ENCODE data around the gene COG5. TPM values are rescaled to one million over a fixed set of nuclear protein-coding genes. Genes with fewer than 3 reads are reported as not detected.

Gene COG5
- total and polyA plus RNA-seq, 2 of the 8 experiments (the other 6 are each of a cell fraction or from before 2014, with no cell fraction given) = 10.5 to 28.1 TPM

- Histone ChIP-seq H3K27me3 (replicated peaks in 1 of 4; ENCODE audit: control insufficient read depth in 3 of 4, extremely low read depth in 1 of 4, insufficient read depth in 3 of 4, low read length in 3 of 4) (no peaks in the 10 kb centered on the region), H4K91ac (replicated peaks; ENCODE audit: insufficient read length, low read length) (no peak overlapping the region), H3K4me3 (ENCODE audit: extremely low read depth in 1 of 4, insufficient read depth in 2 of 4, low read depth in 3 of 4, low read length in 4 of 4) (peak overlapping the region; percentile 57 to 85 (median 78); a peak in 5 of 8 replicates), H3K4me1 (replicated peaks in 1 of 4; ENCODE audit: control insufficient read depth in 3 of 4, insufficient read depth in 4 of 4, low read length in 3 of 4) (peaks cover 0 to 2% (median under 1%) of the 10 kb centered on the region in 4 experiments; a peak in 2 of 7 replicates), H2AK5ac (ENCODE audit: low read depth, low read length) (no peak overlapping the region), H2BK12ac (ENCODE audit: low read depth, low read length) (no peak overlapping the region), H3K27ac (ENCODE audit: low read depth, low read length) (peak overlapping the region; percentile 96; the same call in 1 of the 2 replicates), H3K14ac (ENCODE audit: insufficient read length) (no peak overlapping the region), H3K23me2 (ENCODE audit: low read depth, low read length) (peaks cover 4% of the 10 kb centered on the region), H3K4ac (replicated peaks; ENCODE audit: insufficient read length, low read depth, low read length) (no peak overlapping the region), H3K79me1 (ENCODE audit: low read depth, low read length) (no peaks in the 10 kb centered on the region), H3K9me3 (ENCODE audit: insufficient read depth in 2 of 2, low read depth in 1 of 2, low read length in 1 of 2) (no peaks in the 10 kb centered on the region), H3K36me3 (ENCODE audit: control insufficient read depth in 2 of 4, insufficient read depth in 4 of 4, low read length in 3 of 4) (no peaks in the 10 kb centered on the region), H3K4me2 (ENCODE audit: insufficient read depth in 1 of 2, low read depth in 2 of 2, low read length in 2 of 2) (peak overlapping the region; percentile 73 to 93; a peak in 3 of 4 replicates), H3K79me2 (ENCODE audit: control insufficient read depth in 1 of 2, insufficient read depth in 2 of 2, low read length in 2 of 2) (peaks cover 6 to 18% of the 10 kb centered on the region in 2 experiments), H2BK15ac (ENCODE audit: low read length) (no peak overlapping the region), H4K20me1 (replicated peaks in 1 of 2; ENCODE audit: control insufficient read depth in 1 of 2, insufficient read depth in 2 of 2, low read length in 2 of 2) (no peaks in the 10 kb centered on the region), H2AFZ (ENCODE audit: low read length) (peak overlapping the region; percentile 69; the same call in 1 of the 2 replicates), H3K9ac (replicated peaks in 1 of 4; ENCODE audit: extremely low read depth in 1 of 4, low read depth in 3 of 4, low read length in 3 of 4) (no peak overlapping the region), H3K56ac (replicated peaks; ENCODE audit: insufficient read length, low read depth, low read length) (no peak overlapping the region), H2BK5ac (ENCODE audit: low read depth, low read length) (no peak overlapping the region), H4K8ac (ENCODE audit: extremely low read depth, insufficient read depth, low read length) (no peak overlapping the region), H3K18ac (ENCODE audit: extremely low read depth, low read length) (no peak overlapping the region), H2BK20ac (ENCODE audit: low read length) (no peak overlapping the region), H4K5ac (ENCODE audit: insufficient read length, low read depth, low read length) (no peak overlapping the region), H2BK120ac (replicated peaks; ENCODE audit: low read depth, low read length) (no peak overlapping the region), H3K23ac (ENCODE audit: insufficient read length) (no peak overlapping the region)
- DNase-seq (ENCODE audit: low read depth in 1 of 2, low spot score in 2 of 2) = no peak
- 68% methylated on average over 5 of the region's 5 CpGs; no CpG with 5 or more reads in 1 of the 2 experiments for WGBS, 2 experiments (ENCODE audit: extremely low coverage in 1 of 2, insufficient coverage in 1 of 2, insufficient read length in 1 of 2, insufficient replicate concordance in 2 of 2, low coverage in 1 of 2, low lambda C conversion rate in 2 of 2, missing lambda C conversion rate in 1 of 2)
- ChIA-PET CTCF (ENCODE audit: partially characterized antibody) (interaction anchor here (0.6 to 6.6 kb wide), 5 partner anchors 11 to 491 kb away, joined by 3 to 68 read pairs (median 7); no protein-coding TSS in a partner anchor), POLR2A (ENCODE audit: partially characterized antibody) (interaction anchor here (0.6 to 1.5 kb wide), 5 partner anchors 8 to 780 kb away, joined by 3 to 5 read pairs (median 3); no protein-coding TSS in a partner anchor)
- no peak for TF ChIP-seq CEBPB (IDR thresholded peaks at IDR 0.05; ENCODE audit: low read depth, low read length)
- TF ChIP-seq RNF2 (IDR thresholded peaks at IDR 0.05; ENCODE audit: borderline replicate concordance, low read depth, low read length, missing control alignments, poor library complexity, severe bottlenecking) = no peak
- no peak for TF ChIP-seq FOSL1 (IDR thresholded peaks at IDR 0.05; ENCODE audit: insufficient read depth, low read depth, low read length)
- FAIRE-seq = no peak
Measured at GRCh38 chr7:107166736-107167426, 396.8 kb downstream of the COG5 start.
